ENCODE measurements around the gene PRTN3.
"Not testable (repeated sequence)": the region's sequence is repeated elsewhere in the genome, so short reads cannot be mapped to it uniquely, and the experiment has no call there.

The PRTN3 gene

GRCh38 chr19:867855-868457 lies 27.2 kb downstream of the PRTN3 start:
- no peak for DNase-seq (ENCODE audit: low spot score)

- DNase-seq (ENCODE audit: low spot score), result no peak
These were observed 27.9 kb downstream of the PRTN3 start for GRCh38 chr19:868458-869244.

- peak; percentile 89 for DNase-seq (ENCODE audit: low spot score)
These were observed 28.7 kb downstream of the PRTN3 start for GRCh38 chr19:869245-870177.

- DNase-seq (ENCODE audit: low spot score), result no peak
These were observed 29.5 kb downstream of the PRTN3 start for GRCh38 chr19:870314-870713.

- no peak for DNase-seq (ENCODE audit: low spot score)
These were observed 30.2 kb downstream of the PRTN3 start for GRCh38 chr19:870963-871401.

- peak; percentile 62 for DNase-seq (ENCODE audit: low spot score)
These were observed 30.9 kb downstream of the PRTN3 start for GRCh38 chr19:871446-872265.

GRCh38 chr19:872266-872951 lies 31.6 kb downstream of the PRTN3 start:
- peak; percentile 78 for DNase-seq (ENCODE audit: low spot score)

- DNase-seq (ENCODE audit: low spot score), result peak; percentile 68
These were observed 32.3 kb downstream of the PRTN3 start for GRCh38 chr19:873084-873483.

GRCh38 chr19:873561-874041 lies 32.8 kb downstream of the PRTN3 start:
- DNase-seq (ENCODE audit: low spot score), result no peak

GRCh38 chr19:875265-875879 lies 34.6 kb downstream of the PRTN3 start:
- DNase-seq (ENCODE audit: low spot score), result no peak

- DNase-seq (ENCODE audit: low spot score), result no peak
These were observed 35.3 kb downstream of the PRTN3 start for GRCh38 chr19:876089-876488.

GRCh38 chr19:876780-877314 lies 36.0 kb downstream of the PRTN3 start:
- no peak for DNase-seq (ENCODE audit: low spot score)

GRCh38 chr19:877992-878660 lies 37.3 kb downstream of the PRTN3 start:
- not testable (repeated sequence) for DNase-seq (ENCODE audit: low spot score)

- DNase-seq (ENCODE audit: low spot score), result not testable (repeated sequence)
These were observed 38.2 kb downstream of the PRTN3 start for GRCh38 chr19:878751-879561.

GRCh38 chr19:879711-880438 lies 39.1 kb downstream of the PRTN3 start:
- no peak for DNase-seq (ENCODE audit: low spot score)

- DNase-seq (ENCODE audit: low spot score), result no peak
These were observed 40.7 kb downstream of the PRTN3 start for GRCh38 chr19:881385-882071.

GRCh38 chr19:882871-883497 lies 42.2 kb downstream of the PRTN3 start:
- no peak for DNase-seq (ENCODE audit: low spot score)

Data from AG08395 (cell line).